CD4-positive, alpha-beta memory T cell (primary cell): ENCODE data around the gene GPR15LG. TPM values are rescaled to one million over a fixed set of nuclear protein-coding genes. Genes with fewer than 3 reads are reported as not detected.
A peak's percentile ranks its signal among the peaks of the same experiment; 100 is the strongest.

Experiments
- CTCF ChIA-PET: fragments of 350-600 bp; sonication (Branson Sonifier 250); formaldehyde crosslinking; loops from one replicate; lab custom pipeline; 2021; ENCODE audit warnings: inconsistent platforms; ENCODE audit not compliant: partially characterized antibody; lab: Charles Lee
- POLR2A ChIA-PET: fragments of 350-600 bp; sonication (Branson Sonifier 250); formaldehyde crosslinking; loops from one replicate; lab custom pipeline; 2021; ENCODE audit not compliant: partially characterized antibody; lab: Charles Lee
- DNase-seq, 5 donors: peaks; one replicate each; pipeline versions ENCODE4 v3.0.0 to v3.0.0-alpha.2; 2020 to 2022; ENCODE audit warnings: mixed read lengths in 1 of 5
- H3K27ac ChIP-seq: one replicate; pipeline ENCODE4 v1.7.0; 2013; ENCODE audit warnings: low read depth, low read length
- H3K27me3 ChIP-seq: 2 replicates; pipeline ENCODE4 v1.7.0; 2013; ENCODE audit warnings: mild to moderate bottlenecking, low read length, moderate library complexity; ENCODE audit not compliant: insufficient read depth
- H3K36me3 ChIP-seq: 2 replicates; pipeline ENCODE4 v1.7.0; 2013; ENCODE audit warnings: mild to moderate bottlenecking, low read length, moderate library complexity; ENCODE audit not compliant: insufficient read depth
- H3K4me1 ChIP-seq: 2 replicates; pipeline ENCODE4 v1.7.0; 2013; ENCODE audit warnings: mild to moderate bottlenecking, low read length, moderate library complexity; ENCODE audit not compliant: insufficient read depth
- H3K4me3 ChIP-seq, 2 donors: one replicate each; pipeline ENCODE4 v1.7.0; 2013; ENCODE audit warnings: low read length in 2 of 2, mild to moderate bottlenecking in 1 of 2
- H3K9me3 ChIP-seq, 2 donors: one replicate each; pipeline ENCODE4 v1.7.0; 2013; ENCODE audit warnings: low read length in 2 of 2, control low read depth in 1 of 2; ENCODE audit not compliant: control insufficient read depth in 1 of 2
- H3K27ac Mint-ChIP-seq, 7 donors: one replicate each; pipeline ENCODE4 v1.8.0; 2020 to 2021; ENCODE audit warnings: mixed read lengths in 7 of 7, mild to moderate bottlenecking in 6 of 7, inconsistent platforms in 3 of 7, moderate library complexity in 3 of 7
- H3K27me3 Mint-ChIP-seq, 2 donors: one replicate each; pipeline ENCODE4 v1.8.0; 2020 to 2021; ENCODE audit warnings: mixed read lengths in 2 of 2
- H3K36me3 Mint-ChIP-seq, 2 donors: one replicate each; pipeline ENCODE4 v1.8.0; 2020 to 2021; ENCODE audit warnings: mixed read lengths in 2 of 2, inconsistent platforms in 1 of 2, mild to moderate bottlenecking in 1 of 2
- H3K4me1 Mint-ChIP-seq, 4 donors: one replicate each; pipeline ENCODE4 v1.8.0; 2020 to 2021; ENCODE audit warnings: mixed read lengths in 4 of 4, mild to moderate bottlenecking in 1 of 4
- H3K4me3 Mint-ChIP-seq, 8 donors: one replicate each; pipeline ENCODE4 v1.8.0; 2020 to 2021; ENCODE audit warnings: mixed read lengths in 8 of 8, mild to moderate bottlenecking in 7 of 8, moderate library complexity in 6 of 8, inconsistent platforms in 3 of 8
- H3K9me3 Mint-ChIP-seq, 8 donors: one replicate each; pipeline ENCODE4 v1.8.0; 2020 to 2021; ENCODE audit warnings: mixed read lengths in 8 of 8, mild to moderate bottlenecking in 5 of 8, inconsistent platforms in 3 of 8, moderate library complexity in 1 of 8
- intact Hi-C: fragments of 100-400 bp; cut with micrococcal nuclease; formaldehyde crosslinking; loops from one replicate; pipeline ENCODE4 v1.15.1; 2023
- polyA plus RNA-seq, 2 donors: library from polyadenylated mRNA; unstranded; fragments of 300-500 nt; fragmentation: Illumina TruSeq; gene quantifications; one replicate each; pipeline ENCODE4 v1.2.3, GENCODE V29; 2021
- total RNA-seq, 2 experiments: library from RNA; stranded (reverse); gene quantifications; one replicate each; pipeline ENCODE4 v1.2.3, GENCODE V29; 2021

GPR15LG gene
- total and polyA plus RNA-seq, 4 experiments from 2014 or later: not detected

DNA sequence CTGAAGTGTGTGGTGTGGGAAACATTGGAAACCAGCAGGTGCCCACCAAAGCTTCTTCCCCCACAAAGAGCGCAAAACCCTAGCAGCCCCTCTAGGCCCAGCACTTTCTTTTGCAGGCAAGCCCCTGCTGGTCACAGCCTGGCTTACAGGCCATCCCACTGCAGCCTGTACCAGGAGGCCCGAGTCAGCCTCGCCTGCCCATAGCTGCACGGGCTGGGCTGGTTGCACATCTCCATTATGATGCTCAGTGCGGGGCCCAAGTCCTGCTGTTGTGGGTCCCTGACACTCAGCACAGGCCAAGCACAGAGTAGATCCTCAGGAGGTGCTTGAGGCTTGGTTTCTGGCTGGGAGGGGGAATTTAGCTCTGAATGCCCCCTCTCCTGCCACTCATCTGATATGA, 28.7 kb downstream of the GPR15LG start:
- Histone ChIP-seq H3K36me3 (no peaks in the 10 kb centered on the region), H3K9me3 (no peaks in the 10 kb centered on the region), H3K4me1 (no peaks in the 10 kb centered on the region), H3K27ac (no peak overlapping the region), H3K4me3 (no peak overlapping the region), H3K27me3 (no peaks in the 10 kb centered on the region)
- DNase-seq: no peak
- Mint-ChIP-seq H3K27me3 (peaks cover 7 to 20% of the 10 kb centered on the region in 2 donors), H3K36me3 (no peaks in the 10 kb centered on the region), H3K9me3 (no peaks in the 10 kb centered on the region), H3K27ac (no peak overlapping the region), H3K4me3 (no peak overlapping the region), H3K4me1 (peaks cover 0 to 2% (median 0%) of the 10 kb centered on the region in 4 donors)
- intact Hi-C loops: no loop called here
- ChIA-PET POLR2A (no interaction called here), CTCF (interaction anchor here (1.5 kb wide), 1 partner anchor 10 kb away, joined by 5 read pairs; no protein-coding TSS in a partner anchor)

DNA sequence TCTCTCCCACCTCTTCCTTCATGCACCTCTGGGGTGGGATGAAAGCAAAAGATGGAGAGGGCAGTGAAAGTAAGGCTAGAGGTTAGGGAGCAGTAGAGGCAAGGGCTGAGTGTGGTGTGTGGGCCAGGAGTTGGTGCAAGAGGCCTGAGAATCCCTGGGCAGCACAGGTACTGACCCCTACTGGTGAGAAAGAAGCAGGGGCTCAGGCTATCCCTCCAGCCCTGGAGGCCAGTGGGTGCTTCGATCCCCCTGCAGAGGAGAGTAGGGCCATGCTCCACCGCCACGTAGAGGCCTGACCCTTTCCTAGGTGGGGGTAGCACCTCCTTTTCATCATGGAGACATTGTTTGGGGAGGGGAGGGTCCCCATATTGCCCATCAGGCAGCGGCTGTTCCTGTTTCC, 30.5 kb downstream of the GPR15LG start:
- intact Hi-C loops: no loop called here
- H3K9me3 Mint-ChIP-seq: no peaks in the 10 kb centered on the region
- POLR2A ChIA-PET: no interaction called here
- H3K36me3 Mint-ChIP-seq: no peaks in the 10 kb centered on the region
- H3K27me3 ChIP-seq: no peaks in the 10 kb centered on the region
- no peak overlapping the region for H3K27ac Mint-ChIP-seq
- H3K27me3 Mint-ChIP-seq: peaks cover 9 to 15% of the 10 kb centered on the region in 2 donors
- H3K36me3 ChIP-seq: no peaks in the 10 kb centered on the region
- no peak overlapping the region for H3K4me3 Mint-ChIP-seq
- H3K4me1 Mint-ChIP-seq: peaks cover 0 to 2% (median 0%) of the 10 kb centered on the region in 4 donors
- H3K4me1 ChIP-seq: no peaks in the 10 kb centered on the region
- H3K9me3 ChIP-seq: no peaks in the 10 kb centered on the region
- H3K4me3 ChIP-seq: no peak overlapping the region
- CTCF ChIA-PET: interaction anchor here (6.9 kb wide), 1 partner anchor 57 kb away, joined by 75 read pairs; no protein-coding TSS in a partner anchor
- DNase-seq: no peak
- H3K27ac ChIP-seq: no peak overlapping the region

DNA sequence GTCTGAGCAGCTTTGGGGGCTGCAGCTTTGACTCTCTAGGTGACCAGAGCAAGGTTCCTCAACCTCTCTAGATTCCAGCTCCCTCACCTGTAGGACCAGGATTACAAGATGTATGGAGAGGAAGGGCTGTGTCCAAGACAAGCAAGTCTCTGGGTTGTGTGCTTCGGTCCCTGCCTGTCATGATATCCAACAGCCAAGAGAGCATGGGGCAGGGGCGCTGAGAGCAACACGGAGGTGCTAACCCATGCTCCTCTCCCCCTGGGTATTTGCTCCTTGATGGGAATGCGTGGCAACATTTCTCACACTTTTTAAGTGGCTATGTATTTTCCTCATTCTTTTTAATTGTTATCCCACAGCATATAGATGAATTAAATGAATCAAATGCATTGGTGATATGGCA, 31.0 kb downstream of the GPR15LG start:
- no peak for DNase-seq
- H3K9me3 Mint-ChIP-seq: no peaks in the 10 kb centered on the region
- H3K4me1 Mint-ChIP-seq: peaks cover 0 to 2% (median 0%) of the 10 kb centered on the region in 4 donors
- Histone ChIP-seq H3K4me3 (no peak overlapping the region), H3K36me3 (no peaks in the 10 kb centered on the region), H3K9me3 (no peaks in the 10 kb centered on the region), H3K4me1 (no peaks in the 10 kb centered on the region), H3K27ac (no peak overlapping the region), H3K27me3 (no peaks in the 10 kb centered on the region)
- POLR2A ChIA-PET: no interaction called here
- H3K27ac Mint-ChIP-seq: no peak overlapping the region
- H3K36me3 Mint-ChIP-seq: no peaks in the 10 kb centered on the region
- H3K27me3 Mint-ChIP-seq: peaks cover 9 to 15% of the 10 kb centered on the region in 2 donors
- H3K4me3 Mint-ChIP-seq: no peak overlapping the region
- CTCF ChIA-PET: interaction anchor here (0.9 to 6.9 kb wide), 5 partner anchors 8 to 58 kb away, joined by 3 to 75 read pairs (median 4); no protein-coding TSS in a partner anchor
- intact Hi-C loops: loop anchor here (1.0 kb wide), 1 partner anchor 56 kb away; no protein-coding TSS in a partner anchor

DNA sequence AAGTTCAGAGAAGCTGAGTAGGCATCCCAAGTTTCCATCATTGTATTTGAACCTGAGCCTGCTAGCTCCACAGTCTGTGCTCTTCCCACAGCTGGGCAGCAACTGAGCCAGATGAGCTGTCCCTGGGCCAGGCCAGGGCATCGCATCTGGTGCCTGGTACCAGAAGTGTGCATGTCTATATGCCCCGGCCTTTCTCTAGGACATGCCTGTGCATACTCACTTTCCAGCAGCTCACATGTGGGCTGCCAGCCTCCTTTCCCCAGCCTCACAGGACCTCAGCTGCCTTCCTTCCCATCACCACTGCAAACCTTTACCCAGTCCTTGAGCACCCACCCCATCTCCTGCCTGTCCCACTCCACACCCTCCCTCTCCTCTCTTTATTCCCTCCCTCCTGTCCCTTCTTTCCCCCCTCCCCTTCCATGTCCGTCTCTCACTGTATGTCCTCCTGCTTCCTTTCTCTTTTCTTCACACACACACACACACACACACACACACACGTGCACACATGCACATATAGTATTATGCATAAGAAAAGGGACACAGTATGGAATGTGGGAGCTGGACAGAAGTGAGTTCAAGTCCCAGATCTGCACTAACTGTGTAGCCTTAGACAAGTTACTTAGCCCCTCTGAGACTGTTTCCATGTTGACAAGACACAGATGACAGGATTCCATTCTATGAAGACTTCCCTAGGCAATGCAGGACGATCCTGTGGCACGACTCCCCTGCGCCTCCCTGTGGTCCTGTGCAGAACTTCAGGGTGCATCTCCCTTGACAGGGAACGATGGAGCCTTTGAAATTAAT, 31.6 kb downstream of the GPR15LG start:
- Mint-ChIP-seq H3K27me3 (peaks cover 9 to 15% of the 10 kb centered on the region in 2 donors), H3K4me3 (no peak overlapping the region), H3K4me1 (peaks cover 0 to 2% (median 0%) of the 10 kb centered on the region in 4 donors), H3K27ac (no peak overlapping the region), H3K36me3 (no peaks in the 10 kb centered on the region), H3K9me3 (no peaks in the 10 kb centered on the region)
- ChIA-PET CTCF (interaction anchor here (0.7 to 6.9 kb wide), 9 partner anchors 9 to 65 kb away, joined by 3 to 75 read pairs (median 3); no protein-coding TSS in a partner anchor), POLR2A (no interaction called here)
- Histone ChIP-seq H3K4me1 (no peaks in the 10 kb centered on the region), H3K36me3 (no peaks in the 10 kb centered on the region), H3K27me3 (no peaks in the 10 kb centered on the region), H3K4me3 (no peak overlapping the region), H3K27ac (no peak overlapping the region), H3K9me3 (no peaks in the 10 kb centered on the region)
- intact Hi-C loops: loop anchor here (1.0 kb wide), 1 partner anchor 57 kb away; no protein-coding TSS in a partner anchor
- peak; percentile 38 to 62 (median 56) for DNase-seq

DNA sequence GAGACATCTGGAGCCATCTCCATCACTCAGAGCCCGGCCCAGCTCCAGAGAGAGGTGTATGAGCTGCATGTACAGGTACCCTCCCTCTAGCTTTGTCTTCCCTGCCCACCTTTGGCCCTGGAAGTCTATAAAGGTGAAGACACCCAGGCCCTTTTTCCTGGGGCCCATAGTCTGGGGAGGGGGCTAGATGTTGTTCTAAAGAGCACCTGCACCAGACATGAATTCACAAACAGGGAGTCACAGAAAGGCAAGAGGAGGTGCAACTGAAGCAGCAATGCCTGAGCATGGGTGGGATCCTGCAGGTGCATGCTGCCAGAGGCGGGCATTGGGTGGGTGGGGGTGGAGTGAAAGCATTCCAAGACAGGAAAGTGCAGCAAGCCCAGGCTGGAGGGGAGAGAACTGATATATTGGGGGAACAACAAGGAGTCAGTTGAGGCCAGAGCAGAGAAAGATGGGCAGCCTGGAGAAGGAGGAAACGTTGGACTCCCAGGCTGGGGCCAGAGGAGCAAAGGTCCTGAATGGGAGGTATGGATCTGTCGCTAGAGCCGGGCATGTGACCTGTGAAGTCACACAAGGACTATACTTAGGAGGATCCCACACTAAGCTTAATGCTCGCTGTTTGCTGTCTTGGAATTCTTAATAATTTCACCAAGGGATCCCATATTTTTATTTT, 32.4 kb downstream of the GPR15LG start:
- Histone ChIP-seq H3K36me3 (no peaks in the 10 kb centered on the region), H3K4me1 (no peaks in the 10 kb centered on the region), H3K4me3 (no peak overlapping the region), H3K9me3 (no peaks in the 10 kb centered on the region), H3K27ac (no peak overlapping the region), H3K27me3 (no peaks in the 10 kb centered on the region)
- Mint-ChIP-seq H3K4me3 (no peak overlapping the region), H3K27ac (no peak overlapping the region), H3K36me3 (no peaks in the 10 kb centered on the region), H3K9me3 (no peaks in the 10 kb centered on the region), H3K4me1 (peaks cover 0 to 2% (median 0%) of the 10 kb centered on the region in 4 donors), H3K27me3 (peaks cover 9 to 14% of the 10 kb centered on the region in 2 donors)
- CTCF ChIA-PET: interaction anchor here (0.7 to 6.9 kb wide), 6 partner anchors 11 to 65 kb away, joined by 3 to 75 read pairs (median 3); no protein-coding TSS in a partner anchor
- POLR2A ChIA-PET: no interaction called here
- intact Hi-C loops: loop anchor here (1.0 kb wide), 1 partner anchor 58 kb away; no protein-coding TSS in a partner anchor
- no peak for DNase-seq

DNA sequence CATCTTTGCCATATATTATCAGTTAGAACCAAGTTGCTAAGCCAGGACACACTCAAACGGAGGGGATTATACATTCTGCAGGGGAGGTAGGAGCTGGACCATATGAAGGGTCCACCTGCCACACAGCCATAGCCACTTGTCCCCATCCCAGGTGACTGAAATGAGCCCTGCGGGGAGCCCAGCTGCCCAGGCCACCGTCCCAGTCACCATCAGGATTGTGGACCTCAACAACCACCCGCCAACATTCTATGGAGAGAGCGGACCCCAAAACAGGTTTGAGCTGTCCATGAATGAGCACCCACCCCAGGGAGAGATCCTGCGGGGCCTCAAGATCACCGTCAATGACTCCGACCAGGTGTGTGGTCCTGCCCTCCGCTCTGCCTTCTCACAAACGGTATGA, 34.4 kb downstream of the GPR15LG start:
- Histone ChIP-seq H3K27ac (no peak overlapping the region), H3K27me3 (no peaks in the 10 kb centered on the region), H3K9me3 (no peaks in the 10 kb centered on the region), H3K4me3 (no peak overlapping the region), H3K4me1 (no peaks in the 10 kb centered on the region), H3K36me3 (no peaks in the 10 kb centered on the region)
- no peak for DNase-seq
- Mint-ChIP-seq H3K27ac (no peak overlapping the region), H3K4me1 (peaks cover 0 to 2% (median 0%) of the 10 kb centered on the region in 4 donors), H3K4me3 (no peak overlapping the region), H3K36me3 (no peaks in the 10 kb centered on the region), H3K27me3 (peaks cover 12 to 17% of the 10 kb centered on the region in 2 donors), H3K9me3 (no peaks in the 10 kb centered on the region)
- intact Hi-C loops: no loop called here
- ChIA-PET CTCF (interaction anchor here (1.0 to 6.9 kb wide), 3 partner anchors 15 to 66 kb away, joined by 3 to 75 read pairs (median 3); no protein-coding TSS in a partner anchor), POLR2A (interaction anchor here (1.0 kb wide), 1 partner anchor 69 kb away, joined by 3 read pairs; no protein-coding TSS in a partner anchor)
